OCI-LY3 (cell line): ENCODE results near the gene FOXP3.

Source experiments
- H2AFZ ChIP-seq: fragments of 200-600, 300-600 bp; shearing (Covaris generic); 2 replicates; pipeline ENCODE4 v1.6.0; 2014; ENCODE audit warnings: antibody characterized with exemption, low read depth, low read length
- H3K27ac ChIP-seq: fragments of 200-600, 300-600 bp; sonication (generic); 2 replicates; pipeline ENCODE4 v1.5.1; 2014; ENCODE audit warnings: mild to moderate bottlenecking, low read length, moderate library complexity, mixed read lengths
- H3K27me3 ChIP-seq: fragments of 200-600, 300-600 bp; sonication (generic); 2 replicates; pipeline ENCODE4 v1.6.1; 2014; ENCODE audit warnings: low read depth, low read length, mixed read lengths
- H3K36me3 ChIP-seq: fragments of 200-600, 300-600 bp; sonication (generic); replicated peaks from 2 replicates; pipeline ENCODE3; 2014; ENCODE audit warnings: low read depth, low read length, mixed read lengths
- H3K4me1 ChIP-seq: fragments of 300-600, 200-600 bp; sonication (generic); 2 replicates; pipeline ENCODE4 v1.6.1; 2014; ENCODE audit warnings: low read length, mixed read lengths
- H3K4me2 ChIP-seq: fragments of 200-600, 300-600 bp; sonication (generic); 2 replicates; pipeline ENCODE4 v1.6.1; 2014; ENCODE audit warnings: low read length, mixed read lengths
- H3K4me3 ChIP-seq: fragments of 300-600, 200-600 bp; sonication (generic); 2 replicates; pipeline ENCODE4 v1.5.1; 2014; ENCODE audit warnings: antibody characterized with exemption, mild to moderate bottlenecking, low read length, moderate library complexity
- H3K79me2 ChIP-seq: fragments of 300-600, 200-600 bp; shearing (Covaris generic); 2 replicates; pipeline ENCODE4 v1.6.1; 2014; ENCODE audit warnings: mild to moderate bottlenecking, low read length, mixed read lengths
- H3K9ac ChIP-seq: fragments of 300-600, 200-600 bp; shearing (Covaris generic); 2 replicates; pipeline ENCODE4 v1.6.0; 2014; ENCODE audit warnings: mild to moderate bottlenecking, low read length, moderate library complexity
- H3K9me3 ChIP-seq: fragments of 200-600, 300-600 bp; shearing (Covaris generic); 2 replicates; pipeline ENCODE4 v1.6.1; 2014; ENCODE audit warnings: low read length, mixed read lengths; ENCODE audit not compliant: insufficient read depth
- H4K20me1 ChIP-seq: fragments of 200-600, 300-600 bp; sonication (generic); 2 replicates; pipeline ENCODE4 v1.6.1; 2016; ENCODE audit warnings: low read length, mixed read lengths; ENCODE audit not compliant: insufficient read depth
- EZH2phosphoT487 ChIP-seq: fragments of 200-600 bp; shearing (Covaris generic); IDR thresholded peaks from 2 replicates; pipeline ENCODE4 v1.6.1; 2018; ENCODE audit warnings: antibody characterized with exemption, mixed run types, low read depth
- TF ChIP-seq, protein P1 (sequence below): fragments of 200-600, 300-600 bp; sonication (generic); IDR thresholded peaks from 2 replicates; pipeline ENCODE4 v1.5.1; 2014; ENCODE audit warnings: antibody characterized with exemption, low read length, low read depth

Gene FOXP3

DNA sequence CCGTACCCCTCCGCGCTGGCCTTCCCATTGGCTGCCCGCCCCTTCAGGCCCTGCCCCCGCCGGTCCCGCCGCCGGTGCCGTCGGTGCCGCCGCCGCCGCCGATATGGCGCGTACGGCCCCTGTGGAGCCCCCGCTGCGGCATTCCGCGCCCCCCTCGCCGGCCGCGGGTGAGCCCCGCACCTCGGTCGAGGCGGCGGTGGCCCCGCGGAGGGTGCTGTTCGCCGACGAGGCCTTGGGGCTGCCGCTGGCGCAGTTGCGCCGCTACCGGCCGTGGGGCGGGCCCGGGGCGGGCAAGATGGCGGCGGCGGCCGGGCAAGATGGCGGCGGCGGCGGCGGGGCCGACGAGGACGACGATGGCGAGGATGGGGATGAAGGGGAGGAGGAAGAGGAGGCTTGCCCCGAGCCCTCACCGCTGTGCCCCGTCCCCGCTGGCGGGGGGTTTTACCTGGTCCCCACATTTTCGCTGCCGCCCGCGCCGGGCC lies 5.3 kb upstream of the FOXP3 start, which contains the start of gene PPP1R3F:
TSS of gene PPP1R3F (plus strand) at position 27 of the 482 bp plus-strand sequence. CDS start at position 104, 77 bp downstream.
- TF ChIP-seq, protein P1, sequence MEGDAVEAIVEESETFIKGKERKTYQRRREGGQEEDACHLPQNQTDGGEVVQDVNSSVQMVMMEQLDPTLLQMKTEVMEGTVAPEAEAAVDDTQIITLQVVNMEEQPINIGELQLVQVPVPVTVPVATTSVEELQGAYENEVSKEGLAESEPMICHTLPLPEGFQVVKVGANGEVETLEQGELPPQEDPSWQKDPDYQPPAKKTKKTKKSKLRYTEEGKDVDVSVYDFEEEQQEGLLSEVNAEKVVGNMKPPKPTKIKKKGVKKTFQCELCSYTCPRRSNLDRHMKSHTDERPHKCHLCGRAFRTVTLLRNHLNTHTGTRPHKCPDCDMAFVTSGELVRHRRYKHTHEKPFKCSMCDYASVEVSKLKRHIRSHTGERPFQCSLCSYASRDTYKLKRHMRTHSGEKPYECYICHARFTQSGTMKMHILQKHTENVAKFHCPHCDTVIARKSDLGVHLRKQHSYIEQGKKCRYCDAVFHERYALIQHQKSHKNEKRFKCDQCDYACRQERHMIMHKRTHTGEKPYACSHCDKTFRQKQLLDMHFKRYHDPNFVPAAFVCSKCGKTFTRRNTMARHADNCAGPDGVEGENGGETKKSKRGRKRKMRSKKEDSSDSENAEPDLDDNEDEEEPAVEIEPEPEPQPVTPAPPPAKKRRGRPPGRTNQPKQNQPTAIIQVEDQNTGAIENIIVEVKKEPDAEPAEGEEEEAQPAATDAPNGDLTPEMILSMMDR: no peak
- H3K4me3 ChIP-seq: peak within 1 kb of the TSS; percentile 99
- peaks cover 8% of the 10 kb centered on the region for H3K36me3 ChIP-seq
- no peaks in the 10 kb centered on the region for H4K20me1 ChIP-seq
- peaks cover 31% of the 10 kb centered on the region for H3K79me2 ChIP-seq
- H3K4me2 ChIP-seq: peak within 1 kb of the TSS; percentile 97
- no peaks in the 10 kb centered on the region for H3K27me3 ChIP-seq
- peak within 1 kb of the TSS; percentile 79 for H3K27ac ChIP-seq
- H3K4me1 ChIP-seq: peaks cover 15% of the 10 kb centered on the region
- H2AFZ ChIP-seq: peak within 1 kb of the TSS; percentile 92
- peak within 1 kb of the TSS; percentile 97 for H3K9ac ChIP-seq
- no peaks in the 10 kb centered on the region for H3K9me3 ChIP-seq

DNA sequence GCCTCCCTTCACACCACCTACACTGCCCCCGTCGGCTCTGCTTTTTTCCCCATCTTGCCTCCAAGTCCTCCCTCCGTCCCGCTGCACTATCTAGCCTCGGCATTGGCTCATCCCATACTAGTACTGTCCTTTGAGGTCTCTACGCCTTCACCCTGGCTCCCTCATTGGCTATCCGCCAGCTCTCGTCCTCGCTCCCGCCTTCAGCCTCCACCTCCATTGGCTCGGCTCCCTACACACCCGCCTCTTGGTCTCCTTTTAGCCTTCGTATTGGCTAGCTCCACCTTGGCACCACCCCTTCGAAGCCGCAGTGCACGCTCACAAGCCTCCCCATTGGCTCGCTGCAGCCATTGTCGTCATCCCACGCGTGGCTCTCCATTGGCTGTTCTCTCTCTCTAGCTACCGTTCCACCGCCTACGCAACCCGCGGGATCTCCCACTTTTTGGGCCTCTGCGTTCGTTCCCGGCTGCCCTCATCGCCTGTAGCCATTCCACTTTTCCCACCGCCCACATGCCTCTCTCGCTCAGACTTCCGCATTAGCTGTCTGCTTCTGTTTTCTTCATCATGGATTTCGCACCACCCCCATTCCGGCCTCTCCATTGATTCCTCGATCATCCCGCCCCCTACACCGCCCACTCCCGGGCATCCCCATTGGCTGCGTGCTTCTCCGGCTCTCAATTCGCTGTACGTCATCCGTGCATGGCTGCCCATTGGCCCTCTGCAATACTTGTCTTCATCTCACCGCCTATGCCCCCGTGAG lies 4.7 kb upstream of the FOXP3 start:
- Histone ChIP-seq H3K79me2 (peaks cover 31% of the 10 kb centered on the region), H2AFZ (peak overlapping the region; percentile 92), H3K4me3 (peak overlapping the region; percentile 99), H3K4me2 (peak overlapping the region; percentile 97), H3K27me3 (no peaks in the 10 kb centered on the region), H3K9me3 (no peaks in the 10 kb centered on the region), H3K4me1 (peaks cover 15% of the 10 kb centered on the region), H4K20me1 (no peaks in the 10 kb centered on the region), H3K27ac (peak overlapping the region; percentile 79), H3K9ac (peak overlapping the region; percentile 97), H3K36me3 (peaks cover 8% of the 10 kb centered on the region)
- no peak for TF ChIP-seq EZH2phosphoT487
- TF ChIP-seq, protein P1: no peak

DNA sequence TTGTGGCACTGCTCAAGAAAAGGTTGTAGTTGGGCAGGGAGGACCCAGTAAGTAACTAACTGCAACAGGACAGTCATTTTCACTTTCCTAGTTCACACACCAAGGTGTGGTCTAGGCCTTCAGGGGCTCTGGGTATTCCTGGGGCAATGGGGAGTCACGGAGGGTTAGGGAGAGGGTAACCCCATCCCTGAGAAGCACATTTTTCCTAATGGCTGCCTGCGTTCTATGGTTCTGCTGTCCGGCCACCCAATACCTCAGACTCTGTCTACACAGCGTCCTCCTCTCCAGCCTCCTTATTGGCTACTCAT lies 4.1 kb upstream of the FOXP3 start:
- Histone ChIP-seq H3K4me2 (peak overlapping the region; percentile 97), H3K36me3 (peaks cover 6% of the 10 kb centered on the region), H3K9ac (peak overlapping the region; percentile 92), H4K20me1 (no peaks in the 10 kb centered on the region), H3K9me3 (no peaks in the 10 kb centered on the region), H3K79me2 (peaks cover 30% of the 10 kb centered on the region), H3K27me3 (no peaks in the 10 kb centered on the region), H3K4me3 (peak overlapping the region; percentile 99), H3K4me1 (peaks cover 15% of the 10 kb centered on the region), H2AFZ (peak overlapping the region; percentile 52), H3K27ac (peak overlapping the region; percentile 68)
- TF ChIP-seq EZH2phosphoT487: no peak
- TF ChIP-seq, protein P1: no peak

DNA sequence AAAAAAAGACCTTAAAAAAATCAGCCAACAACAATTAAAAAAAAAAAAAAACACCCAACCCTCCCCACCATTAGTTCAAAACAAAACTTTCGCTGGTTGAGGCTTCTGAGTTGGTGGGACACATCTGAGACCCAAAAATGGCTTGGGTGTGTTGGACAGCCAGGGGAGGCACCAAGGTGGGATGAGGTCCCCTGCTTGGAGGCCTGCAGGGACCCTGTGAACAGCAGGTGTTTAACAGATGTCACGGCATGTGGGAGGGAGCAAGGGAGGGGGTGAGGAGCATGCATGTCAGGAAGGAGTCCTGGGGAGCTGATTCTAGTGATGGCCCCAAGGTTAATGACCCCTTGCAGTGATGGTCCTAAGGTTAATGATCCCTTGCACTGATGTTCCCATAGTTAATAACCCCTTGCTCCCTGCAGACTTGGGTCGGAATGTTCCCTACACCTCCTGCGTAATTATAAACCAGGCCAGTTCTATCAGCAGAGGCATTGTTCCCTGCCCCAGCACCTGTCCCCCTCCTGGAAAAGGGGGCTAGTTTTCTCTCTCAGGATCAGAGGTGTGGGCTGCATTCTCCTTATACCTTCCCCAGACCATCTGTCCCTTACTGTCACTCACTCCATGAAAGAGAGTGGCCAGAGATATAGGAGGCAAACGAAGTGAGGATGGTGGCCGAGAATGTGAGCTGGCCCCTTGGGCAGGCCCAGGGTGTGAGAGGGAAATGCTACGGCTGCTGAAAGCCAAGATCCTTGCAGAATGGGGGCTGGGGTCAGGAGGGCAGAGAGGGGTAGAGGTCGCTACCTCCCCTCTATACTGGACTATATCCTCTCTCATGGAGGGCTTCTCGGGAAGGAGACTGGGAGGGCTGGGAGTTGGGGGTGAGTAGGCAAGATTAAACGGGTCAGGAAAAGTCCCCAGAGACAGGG lies 2.3 kb upstream of the FOXP3 start:
- Histone ChIP-seq H3K36me3 (peaks cover 4% of the 10 kb centered on the region), H2AFZ (no peak overlapping the region), H4K20me1 (no peaks in the 10 kb centered on the region), H3K4me1 (peaks cover 15% of the 10 kb centered on the region), H3K4me2 (no peak overlapping the region), H3K27ac (no peak overlapping the region), H3K79me2 (peaks cover 19% of the 10 kb centered on the region), H3K9ac (no peak overlapping the region), H3K27me3 (no peaks in the 10 kb centered on the region), H3K9me3 (no peaks in the 10 kb centered on the region), H3K4me3 (no peak overlapping the region)
- TF ChIP-seq, protein P1: no peak
